ENCODE measurements around the gene SERP1.

Gene SERP1

GRCh38 chr3:150581174-150581573 lies 34.9 kb upstream of the SERP1 start:
- no peak for DNase-seq (ENCODE audit: low read depth)
- H3K4me3 ChIP-seq (ENCODE audit: low read depth, low read length) = no peak overlapping the region
- TF ChIP-seq CTCF (IDR thresholded peaks at IDR 0.05; ENCODE audit: low read depth, low read length, missing control alignments) = no peak

- DNase-seq (ENCODE audit: low read depth) = no peak
- no peak overlapping the region for H3K4me3 ChIP-seq (ENCODE audit: low read depth, low read length)
- TF ChIP-seq CTCF (IDR thresholded peaks at IDR 0.05; ENCODE audit: low read depth, low read length, missing control alignments) = no peak
These were observed 31.6 kb upstream of the SERP1 start for GRCh38 chr3:150577855-150578254.

- TF ChIP-seq CTCF (IDR thresholded peaks at IDR 0.05; ENCODE audit: low read depth, low read length, missing control alignments) = no peak
- DNase-seq (ENCODE audit: low read depth) = no peak
- H3K4me3 ChIP-seq (ENCODE audit: low read depth, low read length) = no peak overlapping the region
These were observed 21.0 kb upstream of the SERP1 start for GRCh38 chr3:150567328-150567727.

- DNase-seq (ENCODE audit: low read depth) = no peak
- H3K4me3 ChIP-seq (ENCODE audit: low read depth, low read length) = no peak overlapping the region
- no peak for TF ChIP-seq CTCF (IDR thresholded peaks at IDR 0.05; ENCODE audit: low read depth, low read length, missing control alignments)
These were observed 17.9 kb upstream of the SERP1 start for GRCh38 chr3:150564243-150564642.

GRCh38 chr3:150557725-150558124 lies 11.4 kb upstream of the SERP1 start:
- DNase-seq (ENCODE audit: low read depth) = no peak
- TF ChIP-seq CTCF (IDR thresholded peaks at IDR 0.05; ENCODE audit: low read depth, low read length, missing control alignments) = no peak
- no peak overlapping the region for H3K4me3 ChIP-seq (ENCODE audit: low read depth, low read length)

GRCh38 chr3:150556792-150557191 lies 10.5 kb upstream of the SERP1 start:
- H3K4me3 ChIP-seq (ENCODE audit: low read depth, low read length) = no peak overlapping the region
- no peak for TF ChIP-seq CTCF (IDR thresholded peaks at IDR 0.05; ENCODE audit: low read depth, low read length, missing control alignments)
- DNase-seq (ENCODE audit: low read depth) = no peak

GRCh38 chr3:150555859-150556436 lies 9.7 kb upstream of the SERP1 start:
- no peak for DNase-seq (ENCODE audit: low read depth)
- H3K4me3 ChIP-seq (ENCODE audit: low read depth, low read length) = no peak overlapping the region
- no peak for TF ChIP-seq CTCF (IDR thresholded peaks at IDR 0.05; ENCODE audit: low read depth, low read length, missing control alignments)
